HT1080 (cell line): ENCODE results near the gene COL3A1. TPM values are rescaled to one million over a fixed set of nuclear protein-coding genes. Genes with fewer than 3 reads are reported as not detected.

Source experiments
- DNase-seq: peaks from one replicate; pipeline ENCODE4 v3.0.0-alpha.2; 2015; ENCODE audit warnings: low read depth
- total RNA-seq: library from RNA; depleted of rRNA; stranded (reverse); fragments of >200 nt; shearing (Covaris generic); gene quantifications from 2 replicates; pipeline ENCODE4 v1.2.3, GENCODE V29; 2014

COL3A1 gene
- total RNA-seq, 1 experiment from 2014 or later, result not detected

- no peak for DNase-seq
Measured at GRCh38 chr2:189015359-189015758, 41.2 kb downstream of the COL3A1 start.

DNA sequence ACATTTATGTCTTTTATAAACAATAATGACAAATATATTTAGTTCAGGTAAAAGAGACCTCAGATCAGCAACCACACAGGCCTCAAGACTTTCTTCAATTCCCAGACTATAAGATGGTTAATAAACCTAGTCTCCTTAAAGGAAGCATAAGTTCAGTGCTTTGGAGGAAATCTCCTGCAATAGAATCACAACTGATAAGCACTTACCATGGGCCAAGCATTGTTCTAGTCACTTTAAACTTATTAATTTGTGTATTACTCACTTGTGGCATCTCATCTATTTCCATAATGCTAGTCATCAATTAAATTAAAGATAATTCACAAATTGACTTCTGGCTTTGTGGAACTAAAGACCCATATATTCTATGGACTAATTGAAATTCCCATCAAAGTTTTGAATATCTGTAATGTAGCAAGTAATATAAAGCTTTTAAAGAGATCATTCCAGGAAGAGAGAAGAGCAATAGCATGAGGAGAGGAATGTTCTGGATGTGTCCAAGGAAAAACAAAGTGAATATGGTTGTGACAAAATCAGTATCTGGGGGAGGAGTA, 42.2 kb downstream of the COL3A1 start:
- no peak for DNase-seq

DNA sequence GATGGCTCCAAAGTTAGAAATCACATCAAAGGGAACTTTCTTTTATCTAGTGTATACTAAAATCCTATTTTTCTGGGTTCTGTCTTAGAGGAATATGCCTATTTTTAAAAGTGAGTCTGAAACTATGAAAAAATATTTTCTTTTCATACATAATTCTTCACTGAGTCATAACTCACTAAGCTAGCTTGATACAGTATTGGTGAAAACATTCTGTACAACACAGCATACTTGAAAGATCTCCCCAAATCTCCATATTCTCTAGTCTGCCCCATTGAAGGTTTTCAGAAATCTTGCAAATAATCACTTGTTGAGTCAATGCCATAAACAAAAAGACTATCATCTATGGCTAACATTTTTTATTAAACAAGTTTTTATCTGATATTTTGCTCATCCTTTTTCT, 44.5 kb downstream of the COL3A1 start:
- no peak for DNase-seq

GRCh38 chr2:189020179-189020578, 46.0 kb downstream of the COL3A1 start:
- DNase-seq, result no peak

DNA sequence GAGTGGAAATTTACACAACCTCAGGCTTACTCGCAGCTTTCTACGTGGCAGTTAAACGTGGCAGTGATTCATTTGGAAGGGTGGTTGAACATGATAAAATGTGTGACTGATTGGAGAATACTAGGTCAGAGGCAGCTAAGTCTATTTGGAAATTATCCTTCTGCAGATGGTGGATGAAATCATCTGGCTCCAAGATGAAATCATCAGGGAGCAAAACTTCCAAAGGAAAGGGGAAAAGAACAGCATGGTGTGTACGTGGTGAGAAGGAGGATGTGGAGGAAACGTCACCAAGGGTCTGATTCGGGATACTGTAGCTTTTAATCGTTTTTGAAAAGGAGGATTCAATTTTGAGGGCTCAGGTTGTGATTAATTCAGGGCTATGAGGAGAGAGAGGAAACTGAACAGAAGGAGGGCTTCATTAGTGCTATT, 47.9 kb downstream of the COL3A1 start:
- peak; percentile 11 for DNase-seq

- DNase-seq, result no peak
Measured at GRCh38 chr2:189022492-189022891, 48.3 kb downstream of the COL3A1 start.

- no peak for DNase-seq
Measured at GRCh38 chr2:189024901-189025618, 50.9 kb downstream of the COL3A1 start.

DNA sequence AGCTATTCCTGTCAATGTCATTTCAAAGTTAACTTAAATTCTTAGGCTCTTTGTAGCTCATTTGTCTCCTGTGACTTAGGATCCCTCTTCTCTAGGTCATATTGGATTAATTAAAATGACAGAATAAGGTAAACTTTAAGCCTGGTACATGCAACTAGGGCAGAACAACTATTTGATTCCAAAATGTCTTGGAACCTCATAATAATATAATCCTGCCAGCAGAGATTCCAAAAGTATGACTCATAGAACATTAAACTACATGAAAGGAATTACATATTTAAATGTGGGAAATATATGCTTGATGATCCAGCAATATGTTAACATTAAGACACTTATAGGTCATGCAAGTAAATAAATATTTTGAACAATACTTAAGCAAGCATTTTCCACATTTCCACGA, 63.3 kb downstream of the COL3A1 start:
- DNase-seq, result no peak

DNA sequence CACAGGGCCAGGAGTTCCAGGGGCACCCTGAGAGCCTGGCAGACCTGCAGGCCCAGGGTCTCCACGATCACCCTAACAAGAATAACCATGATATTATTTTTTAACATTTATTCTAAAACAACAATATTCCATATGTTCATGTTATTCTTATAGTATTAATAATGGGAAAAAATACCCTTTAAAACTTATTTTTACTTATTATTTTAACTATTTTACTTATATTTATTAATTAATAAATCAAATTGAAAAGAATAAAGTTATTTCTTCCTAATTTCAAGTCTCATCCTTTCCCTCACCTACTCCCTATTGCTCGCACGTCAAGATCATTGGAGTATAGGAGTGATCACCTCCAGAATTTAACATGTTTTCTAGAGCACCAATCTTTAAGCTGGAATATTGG, 71.7 kb downstream of the COL3A1 start:
- no peak for DNase-seq

DNA sequence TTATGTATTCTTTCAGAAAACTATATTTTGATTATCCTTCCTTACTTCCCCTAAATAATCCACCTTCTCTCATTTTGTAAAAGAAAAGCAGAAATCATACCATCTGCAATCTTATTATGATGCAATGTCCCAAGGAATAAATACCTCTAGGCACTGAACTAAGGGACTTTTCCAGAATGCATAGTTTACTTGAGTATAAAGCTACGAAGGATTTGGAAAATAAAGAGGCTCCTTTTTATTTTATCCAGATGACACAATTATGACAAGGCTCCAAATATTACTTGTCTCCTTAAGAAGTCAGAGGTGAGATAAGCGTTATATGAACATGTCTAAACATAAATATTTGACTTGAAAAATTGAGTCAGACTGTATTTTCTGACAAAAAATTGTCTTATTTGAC, 72.1 kb downstream of the COL3A1 start:
- no peak for DNase-seq

GRCh38 chr2:189047171-189047888, 73.2 kb downstream of the COL3A1 start:
- no peak for DNase-seq

DNA sequence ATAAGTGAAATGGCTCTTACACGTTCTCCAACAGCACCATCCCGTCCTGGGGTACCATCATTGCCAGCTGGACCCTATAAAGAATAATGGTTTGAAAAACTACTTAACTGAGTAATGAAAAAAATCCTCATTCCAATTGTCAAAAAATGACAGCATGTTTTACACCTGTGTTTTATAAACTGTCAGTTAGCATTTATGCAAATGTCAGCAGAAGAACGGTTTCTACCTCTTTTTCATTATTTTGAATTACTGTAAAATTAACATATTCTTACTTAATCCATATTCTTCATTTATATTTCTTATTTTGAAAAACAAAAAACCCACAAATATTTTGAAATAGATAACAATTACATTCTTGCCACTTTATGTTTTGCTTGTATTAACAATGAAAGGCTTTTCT, 74.0 kb downstream of the COL3A1 start:
- no peak for DNase-seq

GRCh38 chr2:189049709-189050164, 75.6 kb downstream of the COL3A1 start:
- DNase-seq, result no peak

DNA sequence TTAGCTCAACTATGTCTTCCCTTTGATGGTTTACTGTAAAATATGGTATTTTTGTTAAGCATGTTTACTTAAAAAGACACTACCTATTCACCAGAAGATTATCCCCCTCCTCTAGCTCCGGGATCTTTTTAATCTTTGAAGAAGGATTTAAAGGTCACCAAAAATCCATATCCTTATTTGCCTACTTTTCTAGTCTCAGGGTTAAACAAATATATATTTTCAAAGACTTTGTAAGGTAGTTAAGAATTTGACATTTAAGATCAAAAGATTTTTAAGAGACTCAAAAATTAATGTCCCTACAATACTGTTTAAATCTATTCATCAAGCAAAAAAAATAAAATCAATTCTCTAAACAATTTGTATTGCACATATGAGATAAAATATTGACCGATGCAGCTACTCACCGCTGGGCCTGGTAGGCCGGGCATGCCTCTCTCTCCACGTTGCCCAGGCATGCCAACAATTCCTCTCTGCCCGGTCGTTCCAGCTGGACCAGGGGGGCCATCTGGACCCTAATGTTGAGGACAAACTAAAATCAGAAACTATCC, 76.1 kb downstream of the COL3A1 start:
- no peak for DNase-seq

DNA sequence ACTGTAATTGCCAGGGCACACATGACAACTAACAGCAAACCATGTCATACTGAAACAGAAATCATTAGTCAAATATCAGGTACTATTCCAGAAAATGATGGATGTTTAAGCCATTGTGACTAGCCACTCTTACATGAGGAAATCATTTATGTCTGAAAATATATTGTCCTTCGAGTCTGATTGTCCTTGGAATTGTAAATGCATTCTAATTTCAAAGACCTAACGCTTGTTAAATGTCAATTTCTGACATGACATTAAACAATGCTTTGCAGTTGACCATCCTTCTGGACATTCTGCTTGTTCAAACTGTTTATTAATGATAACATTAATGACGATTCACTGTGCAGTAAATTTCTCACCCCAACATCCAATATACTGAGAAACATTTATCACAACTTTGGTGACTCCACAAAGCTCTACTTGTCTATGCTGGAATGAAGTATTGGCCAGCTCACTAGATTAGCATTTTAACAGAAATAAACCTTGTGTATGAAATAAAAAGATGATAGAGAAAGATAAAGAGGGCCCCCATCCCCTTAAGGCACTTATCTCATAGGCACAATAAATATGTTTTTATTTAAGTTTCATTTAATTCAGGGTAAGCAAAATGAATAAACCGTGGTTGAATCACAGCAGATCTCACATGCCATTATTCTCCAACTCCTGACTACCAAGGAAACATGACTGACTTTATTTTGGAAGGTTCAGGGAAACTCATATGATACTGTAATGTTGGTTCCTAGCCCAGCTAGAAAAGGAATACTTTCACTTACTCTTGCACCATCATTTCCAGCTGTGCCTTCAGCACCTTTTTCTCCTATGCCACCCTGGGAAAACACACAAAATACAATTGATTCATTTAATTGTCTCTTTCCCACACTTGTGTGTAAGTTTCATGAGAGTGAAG, 82.3 kb downstream of the COL3A1 start:
- DNase-seq, result no peak

DNA sequence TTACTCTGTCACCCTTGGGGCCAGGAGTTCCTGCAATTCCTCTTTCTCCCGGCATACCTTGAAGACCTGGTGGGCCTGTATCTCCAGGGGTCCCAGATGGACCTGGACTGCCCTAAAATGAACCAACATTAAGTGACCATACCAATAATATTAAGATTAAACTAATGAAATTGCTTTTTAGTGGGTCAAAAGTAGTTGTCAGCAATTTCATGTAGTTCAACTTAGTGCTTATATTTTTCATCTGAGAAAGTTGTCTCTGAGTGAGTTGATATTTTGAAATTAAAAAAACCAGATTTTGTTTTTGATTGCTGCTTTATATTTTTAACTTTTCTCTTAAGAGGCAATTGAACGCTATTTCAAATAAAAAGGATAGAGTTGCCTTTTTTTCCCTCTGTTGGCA, 83.1 kb downstream of the COL3A1 start:
- no peak for DNase-seq

DNA sequence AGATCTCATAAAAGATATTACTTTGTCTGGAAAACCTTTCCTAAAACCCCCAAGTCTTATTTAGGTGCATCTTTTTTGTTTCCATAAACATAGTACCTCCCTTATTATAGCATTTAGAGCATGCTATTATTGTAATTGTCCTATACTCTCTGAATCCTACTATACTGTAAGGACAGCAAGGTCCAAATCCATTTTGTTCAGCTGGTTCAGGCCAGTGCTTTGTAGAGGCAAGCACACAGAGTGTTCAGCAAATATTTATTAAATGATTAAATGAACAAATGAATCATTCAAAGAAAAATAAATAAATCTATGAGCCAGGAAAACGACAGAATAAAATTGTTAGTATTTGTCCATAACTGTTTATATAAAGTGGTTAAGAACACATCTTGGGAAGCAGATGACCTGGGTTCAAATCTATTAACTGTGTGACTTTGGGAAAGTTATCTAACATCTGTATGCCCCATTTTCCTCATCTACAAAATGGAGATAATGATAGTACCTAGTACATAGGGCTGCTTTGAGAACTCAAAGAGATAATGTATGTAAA, 86.0 kb downstream of the COL3A1 start:
- DNase-seq, result no peak
